Heart left ventricle (tissue), 13 donors: ENCODE data around the gene C21orf91.

Experiments
- CTCF ChIP-seq, 12 donors: fragments of 200-600 bp; sonication (generic) in 4 of 12; IDR thresholded peaks; one replicate each; pipeline versions ENCODE4 v1.5.0 to v1.8.0; 2018 to 2022; ENCODE audit warnings: antibody characterized with exemption in 12 of 12, mild to moderate bottlenecking in 5 of 12
- POLR2A ChIP-seq, 2 donors: fragments of 450-650 bp; IDR thresholded peaks; one replicate each; pipeline ENCODE4 v1.6.1; 2017; ENCODE audit warnings: antibody characterized with exemption in 2 of 2, mild to moderate bottlenecking in 2 of 2, moderate library complexity in 2 of 2
- donor health status: ischemic (EF 13 %, LVEDD 7.1; RV severe dilation, severe dysfunction).
- donor health status: DM: no; HTN: yes; CAD: no.
- donor health status: DM: no; HTN: no; CAD: no.
- donor health status: ischemic (EF 25% LVEDD 6.9; RV normal size, moderate dysfunction).
- donor health status: ischemic (EF 25% LVEDD 5.7; RV mildly dilated, moderate dysfunction).
- donor health status: ischemic (EF 35%, LVEDD 5.7; RV mildly dilated, moderate dysfunction).
- donor health status: nonischemic (EF 11% LVEDD 7.7; RV severe dilation, severe dysfunction).
- donor health status: DM: yes; HTN: yes; CAD: no.
- donor health status: PGD.
- donor health status: ischemic (EF 29% LVEDD 5.4; RV normal size, mild dysfunction).
- donor health status: nonischemic (EF 23%, LVEDD 6.1; RV moderate dilation, normal function).

GRCh38 chr21:17786851-17787181 is 32.3 kb downstream of the C21orf91 start:
- TF ChIP-seq CTCF (IDR thresholded peaks at IDR 0.05) (no peak), POLR2A (IDR thresholded peaks at IDR 0.05) (no peak)
